Neural crest cell (in vitro differentiated cells): Measurements from ENCODE around the gene TBC1D5. TPM values are rescaled to one million over a fixed set of nuclear protein-coding genes. Genes with fewer than 3 reads are reported as not detected.

Experiments used
- DNase-seq: peaks from one replicate; pipeline ENCODE4 v3.0.0; 2021; ENCODE audit warnings: low read depth, mixed read lengths, low spot score
- H3K27ac Mint-ChIP-seq: one replicate; pipeline ENCODE4 v1.8.0; 2021; ENCODE audit warnings: mild to moderate bottlenecking, mixed read lengths; ENCODE audit not compliant: unreplicated experiment
- H3K27me3 Mint-ChIP-seq: 2 replicates; pipeline ENCODE4 v1.8.0; 2021; ENCODE audit warnings: low read depth, mild to moderate bottlenecking, mixed read lengths
- H3K36me3 Mint-ChIP-seq: 2 replicates; pipeline ENCODE4 v1.8.0; 2021; ENCODE audit warnings: low read depth, mild to moderate bottlenecking, mixed read lengths
- H3K4me1 Mint-ChIP-seq: 2 replicates; pipeline ENCODE4 v1.8.0; 2021; ENCODE audit warnings: mixed read lengths
- H3K4me3 Mint-ChIP-seq: one replicate; pipeline ENCODE4 v1.8.0; 2021; ENCODE audit warnings: mild to moderate bottlenecking, mixed read lengths
- H3K9me3 Mint-ChIP-seq: 2 replicates; pipeline ENCODE4 v1.8.0; 2021; ENCODE audit warnings: mixed read lengths
- CTCF ChIP-seq: fragments of 200-600 bp; sonication (generic); conservative IDR thresholded peaks from 2 replicates; pipeline ENCODE4 v1.5.0; 2021; ENCODE audit warnings: antibody characterized with exemption, mild to moderate bottlenecking
- total RNA-seq: library from RNA; stranded (reverse); gene quantifications from 2 replicates; pipeline ENCODE4 v1.2.1, GENCODE V29; 2021

The TBC1D5 gene
- total RNA-seq, 1 donor from 2014 or later, result 51.2 TPM

GRCh38 chr3:17333446-17333845 lies 409.0 kb downstream of the TBC1D5 start:
- Mint-ChIP-seq H3K27ac (no peak overlapping the region), H3K4me3 (no peak overlapping the region), H3K9me3 (no peaks in the 10 kb centered on the region), H3K36me3 (no peaks in the 10 kb centered on the region), H3K27me3 (no peaks in the 10 kb centered on the region), H3K4me1 (no peaks in the 10 kb centered on the region)
- DNase-seq, result no peak
- TF ChIP-seq CTCF, result no peak

- no peak for TF ChIP-seq CTCF
- H3K4me1 Mint-ChIP-seq, result no peaks in the 10 kb centered on the region
- H3K27ac Mint-ChIP-seq, result no peak overlapping the region
- no peaks in the 10 kb centered on the region for H3K36me3 Mint-ChIP-seq
- no peak overlapping the region for H3K4me3 Mint-ChIP-seq
- no peaks in the 10 kb centered on the region for H3K27me3 Mint-ChIP-seq
- H3K9me3 Mint-ChIP-seq, result no peaks in the 10 kb centered on the region
- no peak for DNase-seq
These were observed 411.8 kb downstream of the TBC1D5 start for GRCh38 chr3:17330660-17331059.

- no peak for TF ChIP-seq CTCF
- Mint-ChIP-seq H3K27me3 (no peaks in the 10 kb centered on the region), H3K27ac (no peak overlapping the region), H3K9me3 (no peaks in the 10 kb centered on the region), H3K4me1 (no peaks in the 10 kb centered on the region), H3K36me3 (no peaks in the 10 kb centered on the region), H3K4me3 (no peak overlapping the region)
- DNase-seq, result no peak
These were observed 412.5 kb downstream of the TBC1D5 start for GRCh38 chr3:17329927-17330326.

- no peaks in the 10 kb centered on the region for H3K9me3 Mint-ChIP-seq
These were observed 420.2 kb downstream of the TBC1D5 start for GRCh38 chr3:17322106-17322793.

GRCh38 chr3:17320266-17320665 lies 422.2 kb downstream of the TBC1D5 start:
- no peak overlapping the region for H3K27ac Mint-ChIP-seq
- DNase-seq, result no peak
- TF ChIP-seq CTCF, result no peak
- no peak overlapping the region for H3K4me3 Mint-ChIP-seq
- no peaks in the 10 kb centered on the region for H3K4me1 Mint-ChIP-seq
- peaks cover 2% of the 10 kb centered on the region for H3K36me3 Mint-ChIP-seq
- no peaks in the 10 kb centered on the region for H3K27me3 Mint-ChIP-seq
- no peaks in the 10 kb centered on the region for H3K9me3 Mint-ChIP-seq

More at GRCh38 chr3:17322106-17322793, 420.2 kb downstream of the TBC1D5 start:
- DNase-seq, result no peak
- no peaks in the 10 kb centered on the region for H3K4me1 Mint-ChIP-seq
- no peaks in the 10 kb centered on the region for H3K27me3 Mint-ChIP-seq
- TF ChIP-seq CTCF, result no peak
- no peak overlapping the region for H3K27ac Mint-ChIP-seq
- H3K36me3 Mint-ChIP-seq, result no peaks in the 10 kb centered on the region
- H3K4me3 Mint-ChIP-seq, result no peak overlapping the region
